Activated CD4-positive, alpha-beta T cell treated with anti-CD3 and anti-CD28 coated beads, Interleukin-2, amount 50 U/mL, for 1 hour (primary cell): Measurements from ENCODE around the gene KCND2.

ENCODE experiments used
- DNase-seq: peaks from one replicate; pipeline ENCODE4 v3.0.0-alpha.2; 2020

Gene KCND2

DNA sequence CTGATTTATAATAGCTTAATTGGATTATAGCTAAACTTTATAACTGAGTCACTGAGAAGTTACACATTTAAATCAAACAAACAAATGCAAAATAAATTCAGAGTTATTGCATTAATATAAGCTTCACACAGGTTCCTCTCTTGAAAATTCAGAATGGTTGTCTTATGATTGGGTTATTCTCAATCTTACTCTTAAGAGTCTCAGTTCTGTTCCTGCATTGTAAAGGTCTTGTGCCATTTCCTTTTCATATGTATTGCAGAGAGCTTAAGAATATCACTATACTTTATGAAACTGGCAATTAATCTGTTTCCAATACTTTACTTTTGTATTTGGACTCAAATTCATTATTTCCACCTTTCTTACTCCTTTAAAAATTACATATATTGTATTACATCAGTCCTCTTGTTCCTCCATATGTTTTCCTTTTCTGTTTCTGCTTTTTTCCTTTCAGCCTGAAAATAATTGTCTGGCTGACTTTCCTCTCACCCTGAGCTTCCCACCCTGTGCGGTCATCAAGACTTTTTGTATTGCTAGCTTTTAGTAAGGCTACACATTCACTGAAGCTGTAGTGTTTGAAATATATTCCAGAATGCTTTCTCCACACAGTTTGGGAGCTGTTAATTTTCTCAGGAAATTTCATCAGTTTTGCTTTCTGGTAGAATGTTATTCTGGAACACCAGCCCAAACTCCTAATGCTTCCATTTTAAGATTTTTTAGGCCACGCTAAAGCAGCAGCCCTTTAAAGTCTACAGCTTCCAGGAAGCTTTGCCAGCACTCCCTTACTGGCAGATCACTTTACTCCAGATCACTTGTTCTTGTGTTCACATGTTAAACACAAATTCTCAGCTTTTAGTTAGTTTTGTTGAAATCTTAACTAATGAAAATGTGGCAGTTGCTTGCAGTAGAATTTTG lies 139.4 kb downstream of the KCND2 start:
- DNase-seq = no peak

DNA sequence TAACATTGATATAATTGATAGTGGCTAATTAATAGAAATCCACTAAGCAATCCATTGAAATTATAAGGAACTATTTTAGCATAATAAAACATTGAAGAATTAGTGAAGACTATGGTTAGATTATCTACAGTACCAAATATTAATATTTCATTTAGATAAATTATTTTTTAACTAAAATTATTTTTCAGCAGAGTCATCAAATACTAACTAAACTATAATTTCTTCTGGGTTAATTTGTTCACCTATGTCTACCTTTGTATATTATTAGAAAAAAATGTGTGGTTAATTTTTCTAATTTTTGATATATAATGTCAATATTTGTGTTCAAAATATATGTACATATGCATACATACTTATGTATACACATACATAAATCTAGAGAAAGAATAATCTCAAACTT lies 140.2 kb downstream of the KCND2 start:
- DNase-seq = no peak

DNA sequence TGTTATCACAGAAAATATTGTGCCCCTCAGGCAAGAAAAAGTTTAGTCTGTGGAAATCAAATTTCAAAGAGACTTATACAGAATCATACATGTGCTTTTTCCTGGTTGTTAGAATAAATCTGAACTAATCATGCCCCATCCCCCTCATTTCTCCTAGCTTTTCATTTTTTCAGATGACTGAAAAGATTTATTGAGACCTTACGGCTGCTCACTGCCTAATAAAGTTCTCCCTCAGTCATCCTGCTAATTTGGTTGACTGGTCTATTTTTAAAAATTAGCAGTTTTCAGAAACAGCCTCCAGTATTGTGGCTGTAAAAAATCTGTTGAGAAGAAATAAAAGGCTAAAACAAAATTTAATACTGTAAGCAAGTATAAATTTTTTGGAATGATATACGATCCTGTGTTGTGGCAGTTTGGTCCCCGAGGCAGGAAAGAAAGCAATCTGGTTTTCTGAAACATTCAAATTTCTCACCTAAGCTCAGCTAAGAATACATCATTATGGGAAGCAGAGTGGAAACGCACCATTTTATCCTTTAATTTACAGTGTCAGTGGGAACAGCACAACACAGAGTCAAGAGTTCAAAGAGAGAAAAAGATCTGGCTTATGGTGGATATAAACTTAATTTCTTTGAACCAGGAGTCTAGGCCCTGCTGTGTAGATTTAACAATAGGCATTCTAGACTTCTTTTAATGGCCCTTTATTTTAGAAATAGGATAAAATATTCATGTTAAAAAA lies 144.4 kb downstream of the KCND2 start:
- DNase-seq = no peak

DNA sequence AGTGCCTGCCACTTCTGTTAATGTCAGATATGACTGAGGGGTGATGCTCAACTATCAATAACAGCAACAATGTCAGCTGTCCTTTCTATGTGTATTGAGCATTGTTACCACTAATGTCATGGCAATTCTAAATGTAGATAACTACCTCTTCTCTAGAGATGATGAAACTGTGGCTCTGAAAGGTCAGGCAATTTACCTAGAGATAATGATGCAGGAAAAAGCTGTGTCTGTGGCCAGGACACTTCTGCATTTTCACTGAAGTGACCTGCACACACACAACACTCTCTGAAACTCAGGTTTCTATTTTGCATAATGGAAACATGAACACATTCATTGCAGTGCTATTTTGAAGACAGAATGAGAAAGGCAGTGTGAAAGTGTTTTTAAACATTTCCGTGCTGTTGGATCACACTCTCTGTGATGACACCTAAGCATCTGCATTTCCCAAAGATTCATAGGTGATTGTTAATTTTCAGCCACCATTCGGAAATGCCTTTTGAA lies 148.2 kb downstream of the KCND2 start:
- no peak for DNase-seq

DNA sequence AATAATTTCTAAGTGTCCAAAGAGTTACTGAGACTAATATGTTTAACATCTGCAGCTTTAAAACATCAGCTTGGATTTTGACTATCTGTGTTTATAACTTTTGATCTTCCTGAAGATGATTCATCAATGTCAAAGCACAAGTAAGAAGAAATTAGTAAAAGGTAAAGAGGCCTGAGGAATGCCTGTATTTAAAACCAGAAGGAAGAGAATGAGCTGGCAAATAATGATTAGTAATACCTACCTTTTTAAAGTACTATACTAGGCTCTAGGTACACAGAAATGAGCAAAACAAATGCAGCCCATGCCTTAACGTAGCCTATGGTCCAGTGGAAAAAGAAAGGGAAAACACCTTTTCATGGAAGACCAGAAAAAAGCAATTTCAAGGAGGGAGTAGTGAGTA lies 158.0 kb downstream of the KCND2 start:
- no peak for DNase-seq

DNA sequence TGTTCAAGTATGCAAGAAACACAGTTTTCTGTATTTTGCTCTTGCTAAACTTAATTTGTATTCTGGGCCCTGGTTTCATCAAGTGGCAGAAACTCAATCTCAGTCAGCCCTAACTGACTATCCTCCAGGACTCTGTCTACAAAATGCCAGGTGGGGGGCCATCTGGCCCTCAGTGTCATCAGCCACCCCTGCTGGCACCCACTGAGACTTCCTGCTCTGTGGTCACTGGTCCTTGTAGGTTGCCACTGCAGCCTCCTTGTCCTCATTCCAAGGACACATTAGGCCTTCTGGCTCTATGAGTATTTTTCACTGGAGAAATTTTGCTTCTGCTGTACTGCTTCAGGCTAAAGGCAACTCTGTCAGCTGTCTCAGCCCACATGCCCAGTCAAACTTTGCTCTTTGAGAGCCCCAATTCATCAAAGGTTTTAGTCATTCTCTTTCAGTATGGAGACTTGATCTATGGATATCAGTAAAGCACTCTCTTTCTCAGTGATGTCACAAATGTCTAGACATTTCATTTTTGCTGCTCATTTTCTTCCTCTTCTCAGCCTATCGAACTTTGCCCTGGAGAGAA lies 163.6 kb downstream of the KCND2 start:
- DNase-seq = no peak

DNA sequence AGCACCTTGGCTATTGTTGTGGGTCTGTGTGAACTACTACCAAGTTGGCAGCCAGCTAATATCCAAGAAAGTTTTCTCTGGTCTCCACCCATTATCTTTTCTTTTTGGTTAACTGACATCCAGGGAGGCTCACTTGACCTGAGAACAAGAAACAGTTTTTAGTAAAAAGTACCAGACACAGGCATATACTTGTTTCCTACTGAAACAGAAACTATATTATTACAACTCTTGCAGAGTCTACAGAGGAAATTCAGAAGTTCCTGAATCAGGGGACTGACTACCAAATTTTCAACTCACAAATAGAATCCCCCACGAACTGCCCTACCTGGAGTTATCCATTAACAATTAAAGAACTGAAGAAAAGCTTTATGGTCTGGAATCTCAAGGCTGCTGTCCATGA lies 168.9 kb downstream of the KCND2 start:
- no peak for DNase-seq

DNA sequence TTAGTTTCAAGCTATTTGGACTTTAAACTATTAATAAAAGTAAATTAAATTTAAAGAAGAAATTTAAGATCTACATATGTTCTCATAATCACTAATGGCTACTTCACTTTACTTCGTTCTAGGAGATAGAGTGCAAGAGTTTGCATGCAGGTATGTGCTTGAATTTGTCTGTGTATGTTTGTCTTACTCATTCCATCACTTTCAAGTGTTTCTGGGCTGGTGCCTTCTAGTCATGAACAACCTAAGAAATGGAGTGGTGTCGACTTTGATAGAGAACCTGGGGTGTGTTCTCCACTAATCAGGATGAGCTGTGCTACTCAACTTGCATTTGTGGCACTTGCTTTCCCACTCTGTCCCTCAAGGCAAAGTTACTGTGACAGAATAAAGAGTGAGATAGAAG lies 169.9 kb downstream of the KCND2 start:
- DNase-seq = no peak

DNA sequence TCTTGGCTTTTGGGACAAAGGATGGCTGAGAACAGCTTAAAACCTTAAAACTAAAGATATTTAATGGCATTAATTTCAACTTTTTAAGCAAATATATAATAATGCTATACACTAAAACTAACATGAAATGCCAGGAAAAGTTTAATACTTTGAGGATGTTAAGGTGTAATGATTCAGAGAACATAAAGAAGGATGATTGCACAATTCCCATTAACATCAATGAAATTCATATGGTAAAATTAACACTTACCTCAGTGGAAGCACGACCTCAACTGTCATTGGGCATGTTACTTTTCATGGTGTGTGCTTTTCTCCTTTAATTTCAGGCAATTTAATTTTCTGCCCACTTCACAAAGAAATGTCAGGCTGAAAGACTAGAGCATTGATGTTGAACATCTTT lies 171.7 kb downstream of the KCND2 start:
- DNase-seq = no peak

DNA sequence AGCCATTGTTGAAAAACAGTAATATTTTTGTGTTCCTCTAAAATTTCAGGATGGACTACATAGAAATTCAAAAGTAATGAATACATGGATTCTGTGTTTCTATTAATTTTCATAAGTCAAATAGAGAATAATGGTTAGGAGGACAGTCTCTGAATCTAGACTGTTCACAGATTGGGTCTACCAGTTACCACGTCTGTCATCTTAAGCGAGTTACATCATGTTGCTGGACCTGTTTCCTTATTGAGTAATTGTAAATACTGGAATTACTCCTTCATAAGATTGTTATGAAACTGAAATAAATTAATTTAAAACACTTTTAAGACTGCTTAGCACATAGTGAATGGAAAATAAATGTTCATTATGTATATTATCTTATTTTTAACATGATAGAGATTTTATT lies 172.3 kb downstream of the KCND2 start:
- no peak for DNase-seq

DNA sequence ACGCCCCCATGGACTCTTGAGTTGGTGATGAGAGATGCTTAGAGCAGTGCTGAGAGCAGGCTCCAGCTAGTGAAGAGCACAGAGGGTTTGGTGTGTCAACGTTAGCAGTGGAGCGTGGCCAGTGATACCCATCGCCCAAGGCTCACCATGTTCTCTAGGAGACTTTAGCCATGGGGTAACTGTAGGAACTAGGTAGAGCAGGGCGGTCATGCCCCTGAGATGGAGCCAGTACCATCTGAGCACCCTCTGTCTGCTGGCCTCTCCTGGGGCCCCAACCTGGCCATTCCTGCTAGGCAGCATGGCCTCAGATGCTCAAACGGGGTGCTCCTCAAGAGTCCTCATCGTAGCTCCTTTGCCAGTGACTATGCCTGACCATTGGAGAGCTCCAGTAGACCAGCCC lies 179.7 kb downstream of the KCND2 start:
- no peak for DNase-seq

DNA sequence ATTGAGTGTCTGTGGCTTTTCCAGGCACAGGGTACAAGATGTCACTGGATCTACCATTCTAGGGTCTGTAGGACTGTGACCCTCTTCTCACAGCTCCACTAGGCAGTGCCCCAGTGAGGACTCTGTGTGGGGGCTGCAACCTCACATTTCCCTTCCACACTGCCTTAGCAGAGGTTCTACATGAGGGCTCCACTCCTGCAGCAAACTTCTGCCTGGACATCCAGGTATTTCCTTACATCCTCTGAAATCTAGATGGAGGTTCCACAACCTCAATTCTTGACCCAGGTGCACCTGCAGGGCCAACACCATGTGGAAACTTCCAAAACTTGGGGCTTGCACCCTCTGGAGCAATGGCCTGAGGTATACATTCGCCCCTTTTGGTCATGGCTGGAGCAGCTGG lies 183.7 kb downstream of the KCND2 start:
- DNase-seq = no peak

DNA sequence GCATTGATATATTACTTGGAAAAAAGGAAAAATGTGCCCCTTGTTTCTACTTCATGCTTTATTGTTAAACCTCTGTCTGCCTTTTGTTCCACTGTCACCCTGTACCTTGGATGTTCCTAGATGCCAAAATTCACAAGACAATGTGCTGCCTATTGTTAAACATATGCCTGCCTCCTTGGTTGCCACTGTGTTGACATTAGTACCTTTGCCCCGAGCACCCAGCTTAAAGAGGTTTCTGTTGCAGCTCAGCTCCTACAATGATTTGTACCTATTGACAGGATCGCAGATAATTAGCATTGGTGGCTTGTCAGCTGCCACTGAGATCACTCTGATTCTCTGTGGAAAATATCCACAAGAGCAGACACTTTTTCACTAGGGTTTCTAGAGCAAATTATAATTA lies 188.0 kb downstream of the KCND2 start:
- no peak for DNase-seq

DNA sequence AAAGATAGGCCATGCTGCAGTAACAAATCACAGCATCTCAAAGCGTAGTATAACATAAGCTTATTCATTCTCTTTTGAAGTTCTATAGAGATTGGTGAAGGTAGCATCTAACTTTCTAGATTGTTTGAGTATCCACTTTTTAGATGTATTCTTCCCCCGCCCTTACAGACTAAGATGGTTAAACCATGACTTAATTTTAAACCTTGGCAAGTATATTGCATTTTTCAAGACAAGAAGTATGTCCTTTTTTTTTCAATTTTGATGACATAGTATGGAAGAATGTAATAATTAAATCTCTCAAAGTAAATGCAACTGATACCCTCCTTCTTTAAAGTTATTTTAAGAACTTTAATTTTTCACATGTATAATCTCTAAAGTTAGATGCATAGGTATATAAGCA lies 190.0 kb downstream of the KCND2 start:
- no peak for DNase-seq

DNA sequence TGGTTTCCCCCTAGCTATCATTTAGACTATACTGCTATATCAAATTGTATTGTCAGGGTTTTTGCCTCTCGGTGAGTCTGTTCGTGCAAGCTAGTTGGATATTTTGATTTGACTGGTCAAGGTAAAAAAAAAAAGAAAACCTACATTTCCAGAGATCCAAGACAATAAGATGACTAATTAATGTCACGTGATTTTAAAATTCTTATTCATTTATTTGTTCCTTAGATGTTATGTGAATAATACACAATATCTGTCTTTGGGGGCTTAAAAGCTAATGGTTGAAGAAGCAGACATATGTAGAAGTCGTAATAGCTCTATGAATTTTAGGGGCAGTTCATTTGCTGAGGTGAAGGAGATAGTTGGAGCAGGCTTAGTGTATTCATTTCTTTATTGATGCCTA lies 191.1 kb downstream of the KCND2 start:
- no peak for DNase-seq

DNA sequence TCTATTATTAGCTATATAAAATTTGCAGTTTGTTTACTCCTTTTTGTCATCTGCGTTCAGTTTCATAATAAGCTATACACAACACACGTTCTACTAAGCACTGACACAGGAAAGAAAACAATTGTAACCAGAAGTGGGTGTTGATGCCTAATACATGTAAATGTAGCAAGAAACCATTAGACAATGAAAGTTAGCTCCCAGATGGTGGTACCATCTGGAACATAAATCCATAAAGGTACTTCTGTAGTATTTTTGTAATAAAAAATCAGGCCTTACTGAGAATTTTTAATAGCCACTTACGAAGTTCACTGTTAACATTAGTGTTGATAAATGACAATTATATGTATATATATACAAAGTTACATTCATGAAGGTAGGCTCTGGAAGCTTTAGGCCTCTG lies 194.7 kb downstream of the KCND2 start:
- no peak for DNase-seq

DNA sequence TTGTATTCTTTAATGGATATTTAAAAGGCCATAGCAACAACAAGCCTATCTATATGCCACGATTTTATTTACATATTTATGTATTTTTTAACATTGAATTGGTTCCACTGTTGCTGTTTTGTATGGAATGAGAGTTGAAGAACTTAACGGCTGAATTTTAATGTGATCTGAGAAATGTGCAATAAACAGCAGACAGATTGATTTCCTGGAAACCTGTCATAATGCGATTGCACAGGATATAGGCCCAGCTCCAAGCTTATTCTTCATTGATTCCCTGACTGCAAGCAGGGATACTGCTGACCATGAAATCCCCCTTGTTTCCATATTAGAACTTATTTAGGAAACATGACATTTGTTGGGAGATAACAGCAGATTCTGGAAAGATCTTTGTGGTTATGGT lies 195.6 kb downstream of the KCND2 start:
- DNase-seq = no peak

DNA sequence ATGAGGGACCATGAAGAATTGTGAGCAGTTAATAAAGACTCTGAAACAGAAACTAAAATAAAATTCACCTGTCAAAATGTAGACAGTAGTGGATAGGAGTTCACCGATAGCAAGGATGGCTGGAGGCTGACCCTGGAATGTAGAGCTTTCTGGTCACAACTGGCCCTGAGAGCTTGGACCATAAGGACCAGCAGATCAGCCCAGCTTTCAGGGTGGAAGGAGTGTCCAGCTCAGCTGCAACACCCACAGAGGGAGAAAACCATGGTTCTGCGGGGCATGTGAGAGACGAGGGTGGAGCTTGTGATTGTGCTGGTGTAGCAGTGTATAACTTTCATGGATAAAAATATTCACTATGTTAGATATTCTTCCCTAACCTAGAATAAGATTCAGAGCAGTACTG lies 199.9 kb downstream of the KCND2 start:
- DNase-seq = no peak

DNA sequence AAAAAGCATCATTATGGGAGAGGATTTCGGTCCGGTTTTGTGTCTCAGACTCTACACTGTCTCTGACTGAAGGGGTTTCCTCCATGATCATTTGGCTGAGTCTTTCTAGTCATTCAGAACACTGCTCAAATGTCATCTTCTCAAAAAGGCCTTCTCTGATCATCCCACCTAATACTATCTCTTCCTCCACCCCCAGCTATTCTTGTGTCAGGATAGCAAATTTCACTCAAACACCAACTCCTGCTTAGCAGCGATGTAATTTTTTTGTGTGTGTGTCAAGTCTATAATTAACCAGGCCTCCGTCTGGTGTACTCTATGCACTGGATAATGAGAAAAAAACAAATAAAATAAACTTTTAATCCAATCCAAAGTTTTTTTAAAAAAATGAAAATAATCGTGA lies 200.4 kb downstream of the KCND2 start:
- DNase-seq = no peak

DNA sequence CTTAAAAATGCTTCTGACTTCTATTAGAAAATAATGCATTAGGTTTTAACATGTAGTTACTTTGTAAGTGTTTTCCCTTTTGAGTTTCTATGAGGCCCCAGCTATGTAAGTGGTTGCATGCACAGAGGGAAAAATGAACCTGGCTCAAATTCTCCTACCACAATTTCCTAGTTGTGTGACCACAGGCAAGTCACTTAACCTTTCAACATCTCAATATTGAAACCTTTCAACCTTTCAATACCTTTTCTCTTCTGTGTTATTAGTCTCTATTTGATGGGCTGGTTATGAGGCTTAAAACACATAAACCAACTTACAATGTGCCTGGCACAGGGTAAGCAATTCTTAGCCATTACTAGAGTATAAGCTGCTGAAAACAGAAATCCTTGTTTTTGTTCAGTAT lies 203.0 kb downstream of the KCND2 start:
- DNase-seq = no peak

DNA sequence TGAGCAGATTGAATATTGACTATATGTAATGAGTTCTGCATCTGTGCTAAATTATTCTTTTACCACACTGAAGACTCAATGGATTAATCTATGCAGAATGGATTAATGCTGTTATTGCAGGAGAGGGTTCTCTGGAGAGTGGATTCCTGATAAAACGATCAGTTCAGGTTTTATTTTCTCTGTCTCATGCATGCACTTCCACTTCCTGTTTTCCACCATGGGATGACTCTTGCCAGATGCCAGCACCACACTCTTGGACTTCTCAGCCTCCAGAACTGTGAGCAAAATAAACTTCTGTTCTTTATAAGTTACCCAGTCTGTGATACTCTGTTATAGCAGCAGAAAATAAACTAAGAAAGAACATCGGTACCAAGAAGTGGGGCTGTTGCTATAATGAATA lies 207.5 kb downstream of the KCND2 start:
- DNase-seq = no peak

DNA sequence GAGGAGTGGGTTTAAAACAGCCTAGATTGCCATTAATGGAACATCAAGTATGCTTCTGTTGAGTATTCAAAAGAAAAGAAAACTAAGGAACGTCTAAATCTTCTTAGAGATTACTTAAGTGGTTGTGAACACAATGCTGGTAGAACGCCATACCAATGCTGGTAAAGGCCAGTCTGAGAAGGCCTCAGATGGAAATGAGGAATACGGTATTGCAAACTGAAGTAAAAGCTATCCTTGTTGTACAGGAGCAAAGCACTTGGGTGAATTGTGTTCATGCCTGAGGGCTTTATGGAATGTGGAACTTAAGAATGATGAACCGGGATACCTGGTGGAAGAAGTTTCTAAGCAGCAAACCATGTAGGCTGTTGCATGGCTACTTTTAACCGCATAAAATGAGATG lies 208.0 kb downstream of the KCND2 start:
- no peak for DNase-seq

DNA sequence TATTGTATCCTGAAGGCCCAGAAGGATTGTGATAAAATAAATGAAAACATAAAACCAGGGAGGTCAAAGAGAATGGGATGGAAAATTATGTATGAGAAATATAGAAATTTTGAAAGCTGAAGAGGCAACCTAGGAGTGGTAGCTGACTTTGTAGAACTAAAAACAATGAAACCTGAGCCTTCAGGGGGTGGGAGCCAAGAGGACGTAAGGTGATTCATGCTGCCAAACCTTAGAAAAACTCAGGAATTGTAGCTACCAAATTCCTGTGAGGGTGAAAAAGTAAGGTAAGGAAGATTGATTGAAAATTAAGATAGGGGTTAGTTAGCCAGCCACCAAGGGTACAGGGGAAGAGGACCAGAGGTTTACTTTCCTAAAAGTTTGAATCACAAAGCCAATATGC lies 213.2 kb downstream of the KCND2 start:
- no peak for DNase-seq

DNA sequence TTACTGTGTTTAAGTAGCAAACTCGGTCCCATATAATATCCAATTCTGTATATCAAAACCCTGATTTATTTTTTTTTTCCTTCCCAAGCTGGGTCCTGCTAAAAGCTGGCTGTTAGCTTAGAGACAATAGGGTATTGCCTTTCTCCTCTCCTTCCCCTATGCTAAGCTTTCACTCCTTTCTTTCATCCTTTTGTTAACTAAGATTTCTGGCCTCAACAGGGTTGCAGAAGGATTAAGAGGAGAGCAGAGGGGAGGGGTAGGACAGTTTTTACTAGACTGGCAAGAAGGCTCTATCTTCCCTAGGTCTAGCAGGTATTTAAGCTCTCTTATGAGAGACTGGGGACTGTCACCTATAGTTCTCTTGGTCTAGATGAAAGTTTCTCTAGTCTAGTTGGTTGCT lies 229.2 kb downstream of the KCND2 start:
- DNase-seq = no peak
